ENCODE data around the gene PDE6B. TPM values are rescaled to one million over a fixed set of nuclear protein-coding genes. Genes with fewer than 3 reads are reported as not detected.

PDE6B gene
- total RNA-seq, 1 donor from 2014 or later = 2.3 TPM

GRCh38 chr4:678331-679103, 53.1 kb downstream of the PDE6B start:
- Mint-ChIP-seq H3K4me3 (ENCODE audit: unreplicated experiment) (no peak overlapping the region), H3K27ac (ENCODE audit: unreplicated experiment) (no peak overlapping the region), H3K27me3 (ENCODE audit: low read depth) (no peaks in the 10 kb centered on the region), H3K36me3 (ENCODE audit: low read depth) (peaks cover under 1% of the 10 kb centered on the region), H3K9me3 (ENCODE audit: low read depth) (no peaks in the 10 kb centered on the region), H3K4me1 (ENCODE audit: low read depth) (peaks cover 9% of the 10 kb centered on the region)
- no peak for DNase-seq (ENCODE audit: low spot score)
- no peak for TF ChIP-seq CTCF (IDR thresholded peaks at IDR 0.05)

GRCh38 chr4:679104-679481, 53.7 kb downstream of the PDE6B start:
- Mint-ChIP-seq H3K4me3 (ENCODE audit: unreplicated experiment) (no peak overlapping the region), H3K27ac (ENCODE audit: unreplicated experiment) (no peak overlapping the region), H3K36me3 (ENCODE audit: low read depth) (no peaks in the 10 kb centered on the region), H3K27me3 (ENCODE audit: low read depth) (no peaks in the 10 kb centered on the region), H3K4me1 (ENCODE audit: low read depth) (peaks cover 12% of the 10 kb centered on the region), H3K9me3 (ENCODE audit: low read depth) (no peaks in the 10 kb centered on the region)
- no peak for DNase-seq (ENCODE audit: low spot score)
- TF ChIP-seq CTCF (IDR thresholded peaks at IDR 0.05) = no peak

- no peak for TF ChIP-seq CTCF (IDR thresholded peaks at IDR 0.05)
Observed at GRCh38 chr4:679629-680028, 54.3 kb downstream of the PDE6B start.

GRCh38 chr4:680091-680490, 54.7 kb downstream of the PDE6B start:
- H3K36me3 Mint-ChIP-seq (ENCODE audit: low read depth) = no peaks in the 10 kb centered on the region
- H3K4me1 Mint-ChIP-seq (ENCODE audit: low read depth) = peaks cover 12% of the 10 kb centered on the region
- no peak for TF ChIP-seq CTCF (IDR thresholded peaks at IDR 0.05)
- H3K27me3 Mint-ChIP-seq (ENCODE audit: low read depth) = no peaks in the 10 kb centered on the region
- DNase-seq (ENCODE audit: low spot score) = no peak
- H3K9me3 Mint-ChIP-seq (ENCODE audit: low read depth) = no peaks in the 10 kb centered on the region
- no peak overlapping the region for H3K27ac Mint-ChIP-seq (ENCODE audit: unreplicated experiment)
- peak overlapping the region; percentile 61 for H3K4me3 Mint-ChIP-seq (ENCODE audit: unreplicated experiment)

More at GRCh38 chr4:679629-680028, 54.3 kb downstream of the PDE6B start:
- H3K4me1 Mint-ChIP-seq (ENCODE audit: low read depth) = peaks cover 12% of the 10 kb centered on the region
- DNase-seq (ENCODE audit: low spot score) = no peak
- no peaks in the 10 kb centered on the region for H3K36me3 Mint-ChIP-seq (ENCODE audit: low read depth)
- H3K27me3 Mint-ChIP-seq (ENCODE audit: low read depth) = no peaks in the 10 kb centered on the region
- H3K9me3 Mint-ChIP-seq (ENCODE audit: low read depth) = no peaks in the 10 kb centered on the region
- no peak overlapping the region for H3K27ac Mint-ChIP-seq (ENCODE audit: unreplicated experiment)
- no peak overlapping the region for H3K4me3 Mint-ChIP-seq (ENCODE audit: unreplicated experiment)

- Mint-ChIP-seq H3K9me3 (ENCODE audit: low read depth) (no peaks in the 10 kb centered on the region), H3K27ac (ENCODE audit: unreplicated experiment) (no peak overlapping the region), H3K27me3 (ENCODE audit: low read depth) (no peaks in the 10 kb centered on the region), H3K36me3 (ENCODE audit: low read depth) (no peaks in the 10 kb centered on the region), H3K4me3 (ENCODE audit: unreplicated experiment) (peak overlapping the region; percentile 61), H3K4me1 (ENCODE audit: low read depth) (peaks cover 12% of the 10 kb centered on the region)
- DNase-seq (ENCODE audit: low spot score) = no peak
- TF ChIP-seq CTCF (IDR thresholded peaks at IDR 0.05) = no peak
Observed at GRCh38 chr4:680551-680927, 55.2 kb downstream of the PDE6B start.
